Astrocyte (in vitro differentiated cells and primary cell): Measurements from ENCODE around the gene KCNN4. TPM values are rescaled to one million over a fixed set of nuclear protein-coding genes. Genes with fewer than 3 reads are reported as not detected.

Experiments
- DNase-seq: peaks from one replicate; pipeline ENCODE4 v3.0.0-alpha.2; 2010; ENCODE audit warnings: low read depth
- FAIRE-seq: peaks from 2 replicates; lab custom pipeline; 2011; peaks lifted over from hg19 to GRCh38; lab: Jason Lieb, UNC
- H2AFZ ChIP-seq: 2 replicates; pipeline ENCODE4 v1.6.0; 2012; ENCODE audit warnings: low read depth, low read length, inconsistent platforms
- H3K27ac ChIP-seq: 2 replicates; pipeline ENCODE4 v1.5.1; 2011; ENCODE audit warnings: low read depth, low read length, inconsistent platforms
- H3K27me3 ChIP-seq: 2 replicates; pipeline ENCODE4 v1.6.0; 2011; ENCODE audit warnings: low read length, inconsistent platforms; ENCODE audit not compliant: insufficient read depth
- H3K36me3 ChIP-seq: 2 replicates; pipeline ENCODE4 v1.5.1; 2011; ENCODE audit warnings: low read length, inconsistent platforms; ENCODE audit not compliant: insufficient read depth
- H3K4me1 ChIP-seq: 2 replicates; pipeline ENCODE4 v1.5.1; 2011; ENCODE audit warnings: low read length, inconsistent platforms; ENCODE audit not compliant: insufficient read depth
- H3K4me2 ChIP-seq: 2 replicates; pipeline ENCODE4 v1.6.0; 2012; ENCODE audit warnings: low read length, inconsistent platforms
- H3K4me3 ChIP-seq: 2 replicates; pipeline ENCODE4 v1.5.1; 2011; ENCODE audit warnings: low read depth, mild to moderate bottlenecking, low read length, inconsistent platforms; ENCODE audit not compliant: insufficient read depth
- H3K79me2 ChIP-seq: 2 replicates; pipeline ENCODE4 v1.6.0; 2012; ENCODE audit warnings: mild to moderate bottlenecking, low read length, inconsistent platforms; ENCODE audit not compliant: insufficient read depth
- H3K9ac ChIP-seq: 2 replicates; pipeline ENCODE4 v1.6.0; 2012; ENCODE audit warnings: mild to moderate bottlenecking, low read length, inconsistent platforms
- H3K9me3 ChIP-seq: 2 replicates; pipeline ENCODE4 v1.5.1; 2012; ENCODE audit warnings: low read depth, mild to moderate bottlenecking, low read length, inconsistent platforms; ENCODE audit not compliant: insufficient read depth
- H4K20me1 ChIP-seq: 2 replicates; pipeline ENCODE4 v1.6.0; 2012; ENCODE audit warnings: low read length, inconsistent platforms; ENCODE audit not compliant: insufficient read depth
- H3K27ac Mint-ChIP-seq: one replicate; pipeline ENCODE4 v1.8.0; 2021; ENCODE audit warnings: mild to moderate bottlenecking, mixed read lengths; ENCODE audit not compliant: unreplicated experiment
- H3K27me3 Mint-ChIP-seq: one replicate; pipeline ENCODE4 v1.8.0; 2021; ENCODE audit warnings: low read depth, mixed read lengths; ENCODE audit not compliant: unreplicated experiment
- H3K36me3 Mint-ChIP-seq: one replicate; pipeline ENCODE4 v1.8.0; 2021; ENCODE audit warnings: low read depth, mixed read lengths; ENCODE audit not compliant: unreplicated experiment
- H3K4me1 Mint-ChIP-seq: one replicate; pipeline ENCODE4 v1.8.0; 2021; ENCODE audit warnings: low read depth, mixed read lengths; ENCODE audit not compliant: unreplicated experiment
- H3K4me3 Mint-ChIP-seq: one replicate; pipeline ENCODE4 v1.8.0; 2021; ENCODE audit warnings: mild to moderate bottlenecking, moderate library complexity, mixed read lengths; ENCODE audit not compliant: unreplicated experiment
- H3K9me3 Mint-ChIP-seq: one replicate; pipeline ENCODE4 v1.8.0; 2021; ENCODE audit warnings: mild to moderate bottlenecking, mixed read lengths; ENCODE audit not compliant: unreplicated experiment
- EZH2 ChIP-seq: IDR thresholded peaks from 2 replicates; pipeline ENCODE4 v1.6.1; 2012; ENCODE audit warnings: mild to moderate bottlenecking, low read length, inconsistent platforms; ENCODE audit not compliant: insufficient read depth
- total RNA-seq: library from RNA; stranded (reverse); gene quantifications from 2 replicates; pipeline ENCODE4 v1.2.1, GENCODE V29; 2021
- TF ChIP-seq, protein P1 (sequence below): IDR thresholded peaks from 2 replicates; pipeline ENCODE4 v1.5.1; 2011; ENCODE audit warnings: low read depth, mild to moderate bottlenecking, inconsistent platforms, low read length, moderate library complexity; ENCODE audit not compliant: insufficient read depth

The KCNN4 gene
- total RNA-seq, 1 donor from 2014 or later: 3.6 TPM

DNA sequence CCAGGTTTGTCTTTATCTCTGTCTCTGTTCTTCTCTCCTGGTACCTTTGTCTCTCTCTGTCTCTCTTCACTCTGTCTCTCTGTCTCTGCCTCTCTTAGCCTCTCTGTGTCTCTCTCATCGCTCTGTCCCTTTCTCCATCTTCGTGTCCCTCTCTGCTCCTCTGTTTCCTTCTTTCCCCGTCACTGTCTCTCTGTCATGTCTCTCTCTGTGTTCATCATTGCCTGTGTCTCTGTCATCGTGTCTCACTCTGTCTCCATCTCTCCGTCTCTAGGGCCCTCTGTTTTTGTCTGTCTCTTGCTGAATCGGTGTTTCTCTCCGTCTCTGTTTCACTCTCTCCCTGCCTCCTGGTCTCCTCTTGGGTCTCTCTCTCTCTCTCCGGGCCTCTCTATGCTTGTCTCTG lies 2.9 kb upstream of the KCNN4 start:
- H3K27me3 ChIP-seq: no peaks in the 10 kb centered on the region
- Mint-ChIP-seq H3K9me3 (peaks cover 2% of the 10 kb centered on the region), H3K27ac (peak overlapping the region; percentile 64), H3K4me3 (peak overlapping the region; percentile 70), H3K36me3 (no peaks in the 10 kb centered on the region), H3K4me1 (peaks cover 33% of the 10 kb centered on the region), H3K27me3 (peaks cover 10% of the 10 kb centered on the region)
- no peak overlapping the region for H3K9ac ChIP-seq
- H3K79me2 ChIP-seq: peaks cover 11% of the 10 kb centered on the region
- TF ChIP-seq, protein P1, sequence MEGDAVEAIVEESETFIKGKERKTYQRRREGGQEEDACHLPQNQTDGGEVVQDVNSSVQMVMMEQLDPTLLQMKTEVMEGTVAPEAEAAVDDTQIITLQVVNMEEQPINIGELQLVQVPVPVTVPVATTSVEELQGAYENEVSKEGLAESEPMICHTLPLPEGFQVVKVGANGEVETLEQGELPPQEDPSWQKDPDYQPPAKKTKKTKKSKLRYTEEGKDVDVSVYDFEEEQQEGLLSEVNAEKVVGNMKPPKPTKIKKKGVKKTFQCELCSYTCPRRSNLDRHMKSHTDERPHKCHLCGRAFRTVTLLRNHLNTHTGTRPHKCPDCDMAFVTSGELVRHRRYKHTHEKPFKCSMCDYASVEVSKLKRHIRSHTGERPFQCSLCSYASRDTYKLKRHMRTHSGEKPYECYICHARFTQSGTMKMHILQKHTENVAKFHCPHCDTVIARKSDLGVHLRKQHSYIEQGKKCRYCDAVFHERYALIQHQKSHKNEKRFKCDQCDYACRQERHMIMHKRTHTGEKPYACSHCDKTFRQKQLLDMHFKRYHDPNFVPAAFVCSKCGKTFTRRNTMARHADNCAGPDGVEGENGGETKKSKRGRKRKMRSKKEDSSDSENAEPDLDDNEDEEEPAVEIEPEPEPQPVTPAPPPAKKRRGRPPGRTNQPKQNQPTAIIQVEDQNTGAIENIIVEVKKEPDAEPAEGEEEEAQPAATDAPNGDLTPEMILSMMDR: no peak
- no peak for TF ChIP-seq EZH2
- FAIRE-seq: no peak
- no peak overlapping the region for H3K4me3 ChIP-seq
- no peak overlapping the region for H2AFZ ChIP-seq
- H3K9me3 ChIP-seq: no peaks in the 10 kb centered on the region
- H3K27ac ChIP-seq: no peak overlapping the region
- DNase-seq: no peak
- H4K20me1 ChIP-seq: no peaks in the 10 kb centered on the region
- H3K36me3 ChIP-seq: no peaks in the 10 kb centered on the region
- peaks cover 38% of the 10 kb centered on the region for H3K4me1 ChIP-seq
- no peak overlapping the region for H3K4me2 ChIP-seq

DNA sequence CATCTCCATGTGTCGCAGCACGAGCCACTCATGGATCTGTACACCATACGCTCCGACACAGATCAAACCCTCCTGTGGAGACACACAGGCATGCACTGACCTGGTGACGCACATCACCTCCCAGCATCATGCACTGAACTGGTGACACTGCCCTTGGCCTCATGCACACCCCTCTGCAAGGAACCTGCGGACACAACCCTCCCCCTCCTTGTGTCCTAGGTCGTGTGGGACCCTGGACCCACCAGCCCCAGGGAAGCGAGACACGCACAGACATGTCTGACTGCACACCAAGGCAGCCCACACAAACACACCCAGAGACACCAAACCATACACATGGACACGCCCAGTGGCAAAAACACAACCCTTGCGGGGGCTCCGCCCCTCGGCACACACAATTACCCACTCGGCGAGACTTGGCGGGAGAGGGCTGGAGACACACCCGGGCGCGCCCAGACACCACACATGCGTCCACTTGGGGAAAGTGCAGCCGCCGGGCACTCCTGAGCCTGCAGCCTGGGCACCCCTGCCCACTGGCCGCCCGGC lies 2.0 kb upstream of the KCNN4 start:
- Mint-ChIP-seq H3K4me1 (peaks cover 39% of the 10 kb centered on the region), H3K4me3 (peak overlapping the region; percentile 12), H3K27ac (no peak overlapping the region), H3K36me3 (peaks cover 2% of the 10 kb centered on the region), H3K27me3 (peaks cover 10% of the 10 kb centered on the region), H3K9me3 (peaks cover 2% of the 10 kb centered on the region)
- Histone ChIP-seq H4K20me1 (no peaks in the 10 kb centered on the region), H3K27me3 (no peaks in the 10 kb centered on the region), H3K4me2 (no peak overlapping the region), H3K4me3 (no peak overlapping the region), H3K9me3 (no peaks in the 10 kb centered on the region), H2AFZ (no peak overlapping the region), H3K9ac (no peak overlapping the region), H3K4me1 (peaks cover 41% of the 10 kb centered on the region), H3K79me2 (peaks cover 11% of the 10 kb centered on the region), H3K27ac (no peak overlapping the region), H3K36me3 (no peaks in the 10 kb centered on the region)
- DNase-seq (no peak), FAIRE-seq (no peak)
- no peak for TF ChIP-seq EZH2
- TF ChIP-seq, protein P1: no peak

GRCh38 chr19:43782311-43782660 lies 1.5 kb upstream of the KCNN4 start:
- peaks cover 10% of the 10 kb centered on the region for H3K27me3 Mint-ChIP-seq

More at GRCh38 chr19:43782311-43782660, 1.5 kb upstream of the KCNN4 start:
- Mint-ChIP-seq H3K4me3 (peak overlapping the region; percentile 36), H3K36me3 (peaks cover 2% of the 10 kb centered on the region), H3K4me1 (peaks cover 42% of the 10 kb centered on the region), H3K27ac (peak overlapping the region; percentile 16), H3K9me3 (peaks cover 2% of the 10 kb centered on the region)
- no peak for DNase-seq
- Histone ChIP-seq H3K27ac (no peak overlapping the region), H2AFZ (no peak overlapping the region), H3K27me3 (no peaks in the 10 kb centered on the region), H3K36me3 (no peaks in the 10 kb centered on the region), H3K4me1 (peaks cover 46% of the 10 kb centered on the region), H4K20me1 (no peaks in the 10 kb centered on the region), H3K79me2 (peaks cover 11% of the 10 kb centered on the region), H3K4me3 (no peak overlapping the region), H3K9me3 (no peaks in the 10 kb centered on the region), H3K9ac (no peak overlapping the region), H3K4me2 (no peak overlapping the region)
- no peak for FAIRE-seq
- TF ChIP-seq EZH2: no peak
- TF ChIP-seq, protein P1: no peak
